Bronchus fibroblast of lung (primary cell): Measurements from ENCODE around the gene SBF2. TPM values are rescaled to one million over a fixed set of nuclear protein-coding genes. Genes with fewer than 3 reads are reported as not detected.

ENCODE experiments used
- total RNA-seq: library from RNA; depleted of rRNA; stranded (reverse); fragments of >200 nt; gene quantifications from 2 replicates; pipeline ENCODE4 v1.2.3, GENCODE V29; 2015

SBF2 gene
- 26.6 and 26.9 TPM in 2 replicates for total RNA-seq

GRCh38 chr11:10293423-10294289, at the start of gene SBF2:
TSS of gene SBF2 (minus strand) at chr11:10294219. CDS start at chr11:10294069, 150 bp downstream.

GRCh38 chr11:10304495-10305261, 10.7 kb upstream of the SBF2 start, which contains the start of gene ADM:
TSS of gene ADM (plus strand) at chr11:10305073. CDS start at chr11:10305701, 628 bp downstream.

Other genes with a start within 250 kb of the SBF2 start
- 129 and 152 TPM in 2 replicates for gene ADM, start 10.9 kb upstream of the SBF2 start, total RNA-seq
- 3.4 and 6.2 TPM in 2 replicates for gene AMPD3, start 161.0 kb upstream of the SBF2 start, total RNA-seq
- 11.7 and 15.6 TPM in 2 replicates for gene RNF141, start 247.0 kb upstream of the SBF2 start, total RNA-seq